Karpas-422 (cell line): ENCODE measurements around the gene CASQ2. TPM values are rescaled to one million over a fixed set of nuclear protein-coding genes. Genes with fewer than 3 reads are reported as not detected.

Experiments used
- DNase-seq: peaks from one replicate; pipeline ENCODE4 v3.0.0-alpha.2; 2015
- H2AFZ ChIP-seq: fragments of 200-600 bp; sonication (generic); 2 replicates; pipeline ENCODE4 v1.6.1; 2014; ENCODE audit warnings: antibody characterized with exemption, low read length, mixed read lengths
- H3K27ac ChIP-seq: fragments of 200-600 bp; sonication (generic); 2 replicates; pipeline ENCODE4 v1.5.1; 2014; ENCODE audit warnings: mild to moderate bottlenecking, low read length, moderate library complexity
- H3K27me3 ChIP-seq: fragments of 200-600 bp; sonication (generic); 2 replicates; pipeline ENCODE4 v1.6.1; 2014; ENCODE audit warnings: low read length, mixed read lengths
- H3K36me3 ChIP-seq: fragments of 200-600 bp; sonication (generic); 2 replicates; pipeline ENCODE4 v1.6.1; 2014; ENCODE audit warnings: low read length, mixed read lengths; ENCODE audit not compliant: insufficient read depth
- H3K4me1 ChIP-seq: fragments of 200-600 bp; sonication (generic); 2 replicates; pipeline ENCODE4 v1.6.1; 2014; ENCODE audit warnings: mild to moderate bottlenecking, low read length, mixed read lengths
- H3K4me2 ChIP-seq: fragments of 200-600 bp; sonication (generic); 2 replicates; pipeline ENCODE4 v1.6.1; 2014; ENCODE audit warnings: low read length, low read depth, mild to moderate bottlenecking; ENCODE audit not compliant: poor library complexity, severe bottlenecking
- H3K4me3 ChIP-seq: fragments of 200-600 bp; sonication (generic); 2 replicates; pipeline ENCODE4 v1.5.1; 2014; ENCODE audit warnings: mild to moderate bottlenecking, antibody characterized with exemption, low read length, mixed read lengths
- H3K79me2 ChIP-seq: fragments of 200-600 bp; sonication (generic); 2 replicates; pipeline ENCODE4 v1.6.1; 2014; ENCODE audit warnings: mild to moderate bottlenecking, low read length, mixed read lengths
- H3K9ac ChIP-seq: fragments of 200-600 bp; sonication (generic); 2 replicates; pipeline ENCODE4 v1.6.0; 2014; ENCODE audit warnings: low read length
- H3K9me2 ChIP-seq: fragments of 200-600 bp; sonication (generic), shearing (Covaris generic); replicated peaks from 2 replicates; pipeline ENCODE4 v1.6.0; 2014; ENCODE audit warnings: mild to moderate bottlenecking, low read length, moderate library complexity; ENCODE audit not compliant: insufficient read depth
- H3K9me3 ChIP-seq: fragments of 300-700, 200-600 bp; sonication (generic); 2 replicates; pipeline ENCODE4 v1.6.1; 2014; ENCODE audit warnings: low read length, mixed read lengths
- H4K20me1 ChIP-seq: fragments of 200-600 bp; sonication (generic); 2 replicates; pipeline ENCODE4 v1.6.1; 2014; ENCODE audit warnings: mild to moderate bottlenecking, antibody characterized with exemption, low read length, low read depth; ENCODE audit not compliant: insufficient read depth
- total RNA-seq: library from RNA; depleted of rRNA; stranded (reverse); fragments of >200 nt; shearing (Covaris generic); gene quantifications from 2 replicates; pipeline ENCODE4 v1.2.3, GENCODE V29; 2014; ENCODE audit warnings: low replicate concordance

CASQ2 gene
- total RNA-seq, 1 experiment from 2014 or later = not detected

- no peaks in the 10 kb centered on the region for H3K36me3 ChIP-seq
- no peaks in the 10 kb centered on the region for H3K27me3 ChIP-seq
- no peak overlapping the region for H2AFZ ChIP-seq
- peaks cover 11% of the 10 kb centered on the region for H3K4me1 ChIP-seq
- H3K27ac ChIP-seq = no peak overlapping the region
- no peaks in the 10 kb centered on the region for H3K9me3 ChIP-seq
- H3K4me2 ChIP-seq = no peak overlapping the region
- no peak overlapping the region for H3K9ac ChIP-seq
- no peak for DNase-seq
- no peaks in the 10 kb centered on the region for H3K9me2 ChIP-seq
- no peaks in the 10 kb centered on the region for H4K20me1 ChIP-seq
- no peak overlapping the region for H3K4me3 ChIP-seq
- no peaks in the 10 kb centered on the region for H3K79me2 ChIP-seq
These were observed 101.8 kb downstream of the CASQ2 start for GRCh38 chr1:115666702-115667101.

DNA sequence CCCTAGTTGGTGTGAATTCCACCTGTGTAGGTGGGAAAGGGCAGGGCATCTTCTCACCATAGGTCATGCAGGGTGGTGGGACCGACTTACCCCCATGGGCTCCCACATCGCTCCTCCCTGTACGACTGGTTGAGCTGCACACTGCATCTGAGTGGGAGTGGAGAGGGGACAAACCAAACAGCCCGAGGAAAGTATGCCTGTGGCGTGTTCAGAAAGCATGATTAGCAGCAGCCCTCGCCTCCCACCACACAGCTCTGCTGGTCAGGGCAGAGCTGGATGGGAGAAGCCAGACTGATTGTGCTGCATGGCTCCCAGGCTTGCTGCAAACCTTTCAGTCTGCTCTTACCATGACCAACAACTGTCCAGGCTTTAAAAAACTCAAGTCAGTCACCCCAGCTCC lies 102.3 kb downstream of the CASQ2 start:
- H3K9me3 ChIP-seq = no peaks in the 10 kb centered on the region
- H3K4me2 ChIP-seq = no peak overlapping the region
- DNase-seq = no peak
- H3K79me2 ChIP-seq = no peaks in the 10 kb centered on the region
- H3K36me3 ChIP-seq = no peaks in the 10 kb centered on the region
- H2AFZ ChIP-seq = no peak overlapping the region
- H3K27me3 ChIP-seq = no peaks in the 10 kb centered on the region
- H3K9ac ChIP-seq = no peak overlapping the region
- no peak overlapping the region for H3K27ac ChIP-seq
- H4K20me1 ChIP-seq = no peaks in the 10 kb centered on the region
- H3K4me1 ChIP-seq = peaks cover 11% of the 10 kb centered on the region
- no peaks in the 10 kb centered on the region for H3K9me2 ChIP-seq
- no peak overlapping the region for H3K4me3 ChIP-seq

- no peak for DNase-seq
- Histone ChIP-seq H3K9ac (no peak overlapping the region), H3K9me3 (no peaks in the 10 kb centered on the region), H3K36me3 (no peaks in the 10 kb centered on the region), H3K4me1 (peaks cover 11% of the 10 kb centered on the region), H3K27ac (no peak overlapping the region), H4K20me1 (no peaks in the 10 kb centered on the region), H3K4me3 (no peak overlapping the region), H3K4me2 (no peak overlapping the region), H2AFZ (no peak overlapping the region), H3K9me2 (no peaks in the 10 kb centered on the region), H3K27me3 (no peaks in the 10 kb centered on the region), H3K79me2 (no peaks in the 10 kb centered on the region)
These were observed 103.0 kb downstream of the CASQ2 start for GRCh38 chr1:115665319-115666096.

DNA sequence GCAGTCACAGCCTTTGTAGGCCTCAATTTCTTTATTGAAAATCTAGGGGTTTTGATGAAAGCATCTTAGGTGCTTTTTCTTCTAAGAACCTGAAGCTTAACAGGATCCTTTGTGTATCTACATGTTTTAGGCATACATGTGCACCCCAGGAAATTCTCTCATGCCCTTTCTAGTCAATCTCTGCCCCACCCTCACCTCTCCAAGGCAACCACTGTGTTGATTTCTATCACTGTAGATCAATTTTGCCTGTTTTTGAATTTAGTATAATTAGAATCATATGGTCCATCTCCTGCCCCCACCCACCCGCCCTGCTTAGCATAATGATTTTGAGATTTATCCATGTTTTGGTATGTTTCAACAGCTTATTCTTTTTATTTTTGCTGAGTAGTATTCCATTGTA lies 107.4 kb downstream of the CASQ2 start:
- Histone ChIP-seq H3K4me1 (peaks cover 11% of the 10 kb centered on the region), H3K79me2 (no peaks in the 10 kb centered on the region), H3K36me3 (no peaks in the 10 kb centered on the region), H3K4me3 (no peak overlapping the region), H3K9me2 (no peaks in the 10 kb centered on the region), H3K4me2 (no peak overlapping the region), H4K20me1 (no peaks in the 10 kb centered on the region), H3K9ac (no peak overlapping the region), H3K9me3 (no peaks in the 10 kb centered on the region), H3K27ac (no peak overlapping the region), H2AFZ (no peak overlapping the region), H3K27me3 (no peaks in the 10 kb centered on the region)
- no peak for DNase-seq

DNA sequence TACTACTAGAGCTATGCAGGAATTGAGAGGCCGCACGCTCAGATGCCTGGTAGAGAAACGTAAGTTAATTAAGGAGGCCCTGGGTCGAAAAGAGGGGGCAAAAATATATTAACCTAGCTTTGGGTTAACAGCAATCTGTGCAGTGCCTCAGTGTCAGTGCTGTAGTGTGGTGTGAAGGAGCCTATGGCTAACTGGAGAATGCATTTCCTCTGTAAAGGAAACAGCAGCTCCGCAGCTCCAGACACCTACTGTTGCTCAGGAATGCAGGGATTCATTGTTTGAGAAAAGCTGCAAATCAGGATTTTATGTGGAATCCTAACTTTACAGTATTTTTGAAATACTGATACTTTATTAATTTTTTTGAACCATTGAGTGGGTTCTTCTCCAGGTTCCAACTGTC lies 108.4 kb downstream of the CASQ2 start:
- H3K36me3 ChIP-seq = no peaks in the 10 kb centered on the region

DNA sequence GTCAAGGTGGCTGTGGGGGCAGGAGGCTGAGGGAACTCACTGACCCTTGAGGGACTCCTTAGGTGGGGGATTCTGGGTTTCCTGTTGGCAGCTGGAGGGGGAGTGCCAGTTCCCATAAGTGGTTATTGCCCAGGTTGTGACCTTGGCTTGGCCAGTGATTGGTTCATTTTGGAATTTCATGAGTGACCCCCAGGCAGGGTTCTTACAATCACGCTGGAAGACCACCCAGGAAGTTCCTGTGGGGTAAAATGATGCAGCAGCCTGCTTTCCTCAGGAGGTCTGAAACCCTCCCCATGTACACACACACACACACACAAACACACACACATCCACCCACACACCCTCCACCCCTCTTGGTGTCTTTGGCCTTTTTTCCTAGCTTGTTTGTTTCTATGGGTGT lies 109.9 kb downstream of the CASQ2 start:
- Histone ChIP-seq H3K4me2 (no peak overlapping the region), H3K9ac (no peak overlapping the region), H2AFZ (no peak overlapping the region), H3K36me3 (no peaks in the 10 kb centered on the region), H3K4me1 (no peaks in the 10 kb centered on the region), H3K9me2 (no peaks in the 10 kb centered on the region), H3K27me3 (no peaks in the 10 kb centered on the region), H3K79me2 (no peaks in the 10 kb centered on the region), H4K20me1 (no peaks in the 10 kb centered on the region), H3K27ac (no peak overlapping the region), H3K4me3 (no peak overlapping the region), H3K9me3 (no peaks in the 10 kb centered on the region)
- no peak for DNase-seq

More for the DNA sequence above, 108.4 kb downstream of the CASQ2 start:
- no peak overlapping the region for H2AFZ ChIP-seq
- H3K4me1 ChIP-seq = peaks cover 7% of the 10 kb centered on the region
- no peak overlapping the region for H3K4me2 ChIP-seq
- H3K27me3 ChIP-seq = no peaks in the 10 kb centered on the region
- no peak overlapping the region for H3K27ac ChIP-seq
- DNase-seq = no peak
- no peaks in the 10 kb centered on the region for H3K9me2 ChIP-seq
- H3K4me3 ChIP-seq = no peak overlapping the region
- H3K9ac ChIP-seq = no peak overlapping the region
- no peaks in the 10 kb centered on the region for H3K9me3 ChIP-seq
- H3K79me2 ChIP-seq = no peaks in the 10 kb centered on the region
- no peaks in the 10 kb centered on the region for H4K20me1 ChIP-seq

- H2AFZ ChIP-seq = no peak overlapping the region
- no peak overlapping the region for H3K9ac ChIP-seq
- no peaks in the 10 kb centered on the region for H3K36me3 ChIP-seq
- H3K27ac ChIP-seq = no peak overlapping the region
- DNase-seq = no peak
- H3K27me3 ChIP-seq = no peaks in the 10 kb centered on the region
- no peak overlapping the region for H3K4me3 ChIP-seq
- H3K4me2 ChIP-seq = no peak overlapping the region
- H4K20me1 ChIP-seq = no peaks in the 10 kb centered on the region
- H3K9me3 ChIP-seq = no peaks in the 10 kb centered on the region
- no peaks in the 10 kb centered on the region for H3K79me2 ChIP-seq
- no peaks in the 10 kb centered on the region for H3K4me1 ChIP-seq
- H3K9me2 ChIP-seq = no peaks in the 10 kb centered on the region
These were observed 111.9 kb downstream of the CASQ2 start for GRCh38 chr1:115656461-115657077.

- H3K79me2 ChIP-seq = no peaks in the 10 kb centered on the region
- no peaks in the 10 kb centered on the region for H4K20me1 ChIP-seq
- DNase-seq = no peak
These were observed 112.6 kb downstream of the CASQ2 start for GRCh38 chr1:115655916-115656315.

More at GRCh38 chr1:115655916-115656315, 112.6 kb downstream of the CASQ2 start:
- Histone ChIP-seq H3K9me2 (no peaks in the 10 kb centered on the region), H3K9me3 (no peaks in the 10 kb centered on the region), H3K4me3 (no peak overlapping the region), H3K4me1 (no peaks in the 10 kb centered on the region), H3K4me2 (no peak overlapping the region), H3K36me3 (no peaks in the 10 kb centered on the region), H2AFZ (no peak overlapping the region), H3K27me3 (no peaks in the 10 kb centered on the region), H3K27ac (no peak overlapping the region), H3K9ac (no peak overlapping the region)
